Inflammatory macrophage treated with lipopolysaccharide for 1 hour (primary cell): ENCODE measurements around the gene DUS1L.

ENCODE experiments used
- DNase-seq, 2 donors: peaks; one replicate each; pipeline ENCODE4 v3.0.0-alpha.2; 2020 to 2022

DUS1L gene

DNA sequence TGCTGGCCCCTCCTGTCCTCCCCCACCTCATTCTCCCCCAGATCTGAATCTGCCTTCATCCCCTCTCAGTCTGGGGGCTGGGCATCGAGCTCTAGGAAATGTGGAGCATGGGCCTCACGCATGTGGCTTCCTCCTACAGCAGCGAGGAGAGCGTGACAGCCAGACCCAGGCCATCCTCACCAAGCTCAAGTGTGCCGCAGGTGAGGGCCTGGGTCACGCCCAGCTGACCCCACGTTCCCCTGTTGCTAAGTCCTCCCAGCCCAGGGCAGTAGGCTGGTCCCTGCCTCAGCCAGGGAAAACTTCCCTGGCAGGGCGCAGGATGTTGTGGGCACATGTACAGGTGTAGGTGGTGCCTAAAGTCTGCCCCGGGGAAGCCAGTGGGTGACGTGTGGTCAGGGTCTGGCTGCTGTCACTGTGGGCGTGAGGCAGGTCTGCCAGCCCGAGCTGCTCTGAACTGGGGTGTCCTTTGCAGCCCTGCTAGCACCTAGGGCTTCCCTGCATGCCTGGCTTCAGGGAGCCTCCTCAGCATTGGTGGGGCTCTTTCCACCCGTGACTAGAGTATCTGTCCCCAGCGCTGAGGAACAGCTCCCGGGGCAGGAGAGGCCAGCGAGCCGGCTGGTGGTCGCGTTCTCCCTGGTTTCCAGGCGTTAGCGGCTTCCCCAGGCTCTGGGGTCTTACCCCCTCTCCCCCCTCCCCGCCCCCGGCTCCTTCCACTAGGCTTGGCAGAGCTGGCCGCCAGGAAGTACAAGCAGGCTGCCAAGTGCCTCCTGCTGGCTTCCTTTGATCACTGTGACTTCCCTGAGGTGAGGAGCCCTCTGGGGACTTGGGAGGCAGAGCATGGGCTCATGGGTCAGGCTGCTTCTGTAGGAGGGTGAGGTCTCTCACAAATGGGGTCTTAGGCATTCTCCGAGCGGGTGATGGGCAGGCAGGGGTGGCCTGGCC is 10.3 kb downstream of the DUS1L start:
- DNase-seq: no peak

DNA sequence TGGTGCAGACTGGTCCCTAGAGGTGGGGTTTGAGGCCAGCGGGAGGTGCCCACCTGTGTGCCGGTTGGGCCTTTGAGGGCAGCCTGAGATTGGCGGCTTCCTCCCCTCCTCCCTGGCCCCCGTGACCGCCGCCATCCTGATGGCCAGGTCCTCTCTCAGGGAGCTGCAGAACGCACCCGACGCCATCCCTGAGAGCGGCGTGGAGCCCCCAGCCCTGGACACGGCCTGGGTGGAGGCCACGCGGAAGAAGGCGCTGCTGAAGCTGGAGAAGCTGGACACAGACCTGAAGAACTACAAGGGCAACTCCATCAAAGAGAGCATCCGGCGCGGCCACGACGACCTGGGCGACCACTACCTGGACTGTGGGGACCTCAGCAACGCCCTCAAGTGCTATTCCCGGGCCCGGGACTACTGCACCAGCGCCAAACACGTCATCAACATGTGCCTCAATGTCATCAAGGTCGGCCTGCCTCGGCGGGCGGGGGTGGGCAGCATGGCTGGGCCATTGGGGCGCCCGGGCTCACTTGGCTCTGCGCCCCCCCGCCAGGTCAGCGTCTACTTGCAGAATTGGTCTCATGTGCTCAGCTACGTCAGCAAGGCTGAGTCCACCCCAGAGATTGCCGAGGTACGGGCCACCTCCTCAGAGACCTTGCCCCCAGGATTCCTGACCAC is 11.1 kb downstream of the DUS1L start:
- no peak for DNase-seq

GRCh38 chr17:82053556-82054263 is 11.9 kb downstream of the DUS1L start:
- no peak for DNase-seq

GRCh38 chr17:82053130-82053529 is 12.5 kb downstream of the DUS1L start:
- no peak for DNase-seq

DNA sequence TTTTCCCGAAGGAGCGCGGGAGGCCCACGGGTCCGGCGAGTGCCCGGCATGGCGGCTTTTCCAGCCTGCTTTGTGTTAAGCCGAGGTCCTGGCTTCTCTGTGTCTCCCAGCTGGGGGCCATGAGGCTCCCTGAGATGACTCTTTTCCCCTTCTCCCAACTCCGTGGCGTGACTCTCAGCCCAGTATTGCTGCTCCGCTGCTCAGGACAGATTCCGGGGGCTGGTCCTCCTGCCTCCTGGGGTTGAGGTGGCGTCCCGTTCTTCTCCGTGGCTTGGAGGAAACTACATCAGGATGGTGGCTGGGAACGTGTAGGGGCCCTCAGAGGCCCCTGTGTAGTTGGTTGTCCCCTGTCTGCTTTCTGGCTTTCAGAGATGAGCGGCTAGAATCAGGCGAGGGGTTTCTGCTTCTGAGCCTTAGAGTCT is 13.0 kb downstream of the DUS1L start:
- DNase-seq: no peak

- DNase-seq: peak; percentile 50 to 67
These were observed 13.6 kb downstream of the DUS1L start, which contains the start of the genes GPS1 and RFNG for GRCh38 chr17:82051776-82052637. GPS1 (plus strand) TSS chr17:82051898; CDS start chr17:82051932, 34 bp downstream. RFNG (minus strand) TSS chr17:82051811; CDS start chr17:82051766, 45 bp downstream.

DNA sequence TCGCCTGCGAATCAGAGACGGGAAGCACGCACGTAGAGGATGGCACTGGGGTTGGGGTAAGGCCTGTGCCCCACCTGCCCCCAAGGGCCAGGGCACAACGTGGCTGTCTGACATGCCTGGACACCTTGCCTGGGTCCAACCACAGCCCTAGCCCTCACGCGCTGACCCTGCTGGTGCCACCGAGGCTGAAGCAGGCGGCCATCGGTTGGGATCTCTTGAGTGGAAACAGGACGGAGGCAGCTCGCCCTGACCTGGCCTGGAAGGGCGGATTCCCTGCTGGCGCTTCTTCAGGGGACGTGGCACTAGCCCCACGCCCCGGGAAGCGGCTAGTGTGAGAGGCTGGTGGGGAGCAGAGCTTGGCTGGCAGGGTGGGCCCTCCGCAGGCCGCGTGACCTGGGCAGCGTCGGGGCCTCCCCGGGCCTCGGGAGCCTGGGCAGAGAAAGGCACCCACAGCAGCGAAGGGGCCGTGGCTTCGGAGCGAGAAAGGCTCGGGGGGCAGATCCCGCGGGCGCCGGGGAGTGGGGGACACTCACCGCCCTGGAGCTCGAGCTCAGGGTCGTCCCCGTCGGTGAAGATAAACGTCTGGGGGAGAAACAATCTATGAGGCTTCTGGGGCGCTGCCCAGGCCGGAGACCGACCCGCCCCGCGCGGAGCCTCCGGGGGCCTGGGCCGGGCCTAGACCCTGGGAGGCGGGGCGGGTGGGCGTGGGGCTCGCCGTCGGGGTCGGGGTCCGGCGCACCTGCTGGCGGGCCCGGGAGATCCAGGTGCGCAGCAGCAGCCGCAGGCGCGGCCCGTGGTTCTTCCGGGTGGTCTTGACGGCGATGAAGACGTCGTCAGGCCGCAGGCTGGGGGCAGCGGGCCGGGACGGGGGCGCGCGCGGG is 14.6 kb downstream of the DUS1L start:
- DNase-seq: no peak

DNA sequence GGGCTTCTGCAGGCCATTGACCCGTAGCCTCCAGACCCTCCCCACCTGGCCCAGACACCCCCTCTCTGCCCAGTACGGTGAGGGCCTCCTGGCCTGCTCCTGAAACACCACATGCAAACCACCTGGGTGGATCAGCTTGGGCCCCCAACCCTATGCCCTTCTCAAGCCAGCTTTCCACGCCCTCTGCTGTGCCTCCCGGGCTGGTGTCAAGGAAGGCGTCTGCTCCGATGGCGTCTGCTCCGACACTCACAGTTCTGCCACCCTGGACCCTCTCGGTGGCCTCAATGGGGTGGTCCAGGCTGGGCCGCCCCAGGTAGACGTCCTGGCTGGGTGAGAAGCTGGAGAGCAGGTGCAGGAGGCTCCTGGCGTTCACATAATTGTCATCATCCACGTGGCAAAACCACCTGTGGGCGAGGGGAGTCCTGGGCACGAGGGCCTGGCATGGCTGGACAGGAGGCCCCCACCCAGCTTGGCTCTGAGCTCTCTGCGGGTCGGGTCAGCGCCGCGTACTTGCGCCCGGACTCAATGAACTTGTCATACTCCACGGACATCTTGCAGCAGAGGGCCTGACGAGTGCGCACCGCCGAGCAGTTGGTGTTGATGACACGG is 15.3 kb downstream of the DUS1L start:
- DNase-seq: no peak

DNA sequence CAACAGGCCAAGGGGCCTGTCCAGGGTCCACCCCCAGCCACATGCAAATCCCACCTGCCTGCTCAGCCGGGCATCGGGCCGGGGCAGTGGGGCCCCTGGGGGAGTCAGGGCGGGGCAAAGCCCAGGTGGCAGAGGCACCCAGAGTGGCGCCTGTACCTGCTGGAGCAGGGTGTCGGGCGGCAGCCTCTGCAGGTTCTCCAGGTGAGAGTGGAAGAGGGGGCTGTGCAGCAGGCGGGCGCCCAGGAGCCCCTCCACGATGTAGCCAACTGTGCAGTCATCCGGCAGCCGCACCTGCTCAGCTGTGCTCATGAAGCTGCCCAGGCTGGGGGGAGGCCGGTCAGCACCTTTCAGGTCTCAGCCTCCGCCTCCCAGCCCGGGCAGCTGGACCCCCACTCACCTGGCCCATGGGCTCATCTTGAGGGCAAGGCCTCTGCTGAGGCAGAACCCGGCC is 16.1 kb downstream of the DUS1L start:
- DNase-seq: no peak

DNA sequence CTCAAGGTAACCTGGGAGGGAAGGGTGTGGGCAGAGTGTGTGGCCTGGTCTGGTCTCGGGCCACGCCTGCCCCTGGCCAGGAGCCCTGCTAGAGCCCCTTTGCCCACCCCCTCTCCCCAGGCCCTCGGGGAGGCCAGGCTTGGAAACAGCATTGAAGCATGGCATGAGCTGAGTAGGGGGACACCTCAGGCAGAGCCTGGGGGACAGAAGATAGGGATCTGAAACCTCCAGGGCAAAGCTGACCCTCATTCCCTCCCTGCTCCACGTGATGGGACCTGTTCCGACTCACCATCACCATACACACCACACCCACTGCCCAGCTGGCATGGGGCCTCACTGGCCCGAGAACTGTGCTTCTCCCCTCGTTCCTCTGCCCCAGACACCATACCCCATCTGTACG is 16.5 kb downstream of the DUS1L start:
- no peak for DNase-seq

- DNase-seq: no peak
These were observed 17.0 kb downstream of the DUS1L start for GRCh38 chr17:82048571-82048971.

GRCh38 chr17:82047914-82048570 is 17.6 kb downstream of the DUS1L start:
- DNase-seq: no peak

- no peak for DNase-seq
These were observed 18.2 kb downstream of the DUS1L start for GRCh38 chr17:82047379-82047778.

DNA sequence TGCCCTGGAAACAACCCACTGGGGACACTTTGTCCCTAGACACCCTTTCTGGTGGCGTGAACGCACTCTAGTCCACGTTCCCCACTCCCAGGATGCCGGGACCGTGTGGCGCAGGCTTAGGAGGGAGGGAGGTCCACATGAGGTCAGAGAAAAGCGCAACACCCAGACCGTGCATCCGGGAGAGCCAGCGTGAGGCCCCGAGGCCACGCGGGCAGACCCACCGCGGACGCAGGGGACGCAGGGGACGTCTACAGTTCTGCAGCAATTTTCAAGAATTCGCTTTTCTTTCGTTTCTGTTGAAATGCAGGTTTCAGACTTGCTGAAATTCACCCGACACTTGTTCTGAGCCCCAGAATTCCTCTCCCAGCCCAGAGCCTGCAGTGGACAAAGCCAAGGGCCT is 18.7 kb downstream of the DUS1L start:
- DNase-seq: no peak

GRCh38 chr17:82045936-82046484 is 19.6 kb downstream of the DUS1L start:
- no peak for DNase-seq

GRCh38 chr17:82043507-82043906 is 22.1 kb downstream of the DUS1L start:
- no peak for DNase-seq

GRCh38 chr17:82042649-82043048 is 23.0 kb downstream of the DUS1L start:
- no peak for DNase-seq

DNA sequence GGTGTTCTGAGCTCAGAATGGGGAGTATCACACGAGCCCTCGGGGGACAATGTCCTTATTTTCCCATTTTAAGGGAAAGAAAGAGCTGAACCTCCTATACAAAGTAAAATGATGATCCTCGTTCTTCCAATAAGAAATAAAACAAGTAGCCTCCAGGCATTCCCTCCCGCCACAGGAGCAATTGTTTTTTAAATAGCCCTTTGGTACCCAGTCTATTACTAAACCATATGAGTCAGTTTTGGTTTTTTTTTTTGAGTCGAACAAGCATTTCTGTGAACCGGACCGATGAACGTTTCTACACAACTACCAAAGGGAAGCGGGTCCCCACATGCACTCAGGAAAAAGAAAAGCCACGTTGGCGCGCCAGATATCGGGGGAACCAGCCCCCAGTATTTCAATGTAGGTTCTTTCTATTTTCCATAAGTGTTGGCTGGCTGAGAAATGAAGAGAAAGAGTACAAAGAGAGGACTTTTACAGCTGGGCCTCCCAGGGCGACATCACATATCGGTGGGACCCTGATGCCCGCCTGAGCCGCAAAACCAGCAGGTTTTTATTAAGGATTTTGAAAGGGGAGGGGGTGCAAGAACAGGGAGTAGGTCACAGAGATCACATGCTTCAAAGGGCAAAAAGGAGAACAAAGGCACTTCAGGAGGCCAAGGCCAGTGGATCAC is 24.3 kb downstream of the DUS1L start:
- DNase-seq: no peak

- DNase-seq: no peak
These were observed 25.8 kb downstream of the DUS1L start for GRCh38 chr17:82039695-82040299.
